ENCODE measurements around the gene ASB4.

GRCh38 chr7:95545673-95546072, 59.9 kb downstream of the ASB4 start:
- no peak for TF ChIP-seq CTCF (IDR thresholded peaks at IDR 0.05)
- TF ChIP-seq POLR2A (IDR thresholded peaks at IDR 0.05) = no peak
- TF ChIP-seq POLR2AphosphoS5 (IDR thresholded peaks at IDR 0.05) = no peak
- TF ChIP-seq EP300 (IDR thresholded peaks at IDR 0.05) = no peak

Measured in gastroesophageal sphincter (tissue), 3 donors.